Glutamatergic neuron (in vitro differentiated cells): ENCODE results near the gene ZNF580. TPM values are rescaled to one million over a fixed set of nuclear protein-coding genes. Genes with fewer than 3 reads are reported as not detected.

Source experiments
- DNase-seq: peaks from one replicate; pipeline ENCODE4 v3.0.0; 2022
- H3K27ac Mint-ChIP-seq: one replicate; pipeline ENCODE4 v1.8.0; 2020; ENCODE audit warnings: mild to moderate bottlenecking, mixed read lengths, inconsistent platforms; ENCODE audit not compliant: unreplicated experiment
- H3K27me3 Mint-ChIP-seq: one replicate; pipeline ENCODE4 v1.8.0; 2020; ENCODE audit warnings: mild to moderate bottlenecking, moderate library complexity, mixed read lengths, inconsistent platforms; ENCODE audit not compliant: unreplicated experiment
- H3K36me3 Mint-ChIP-seq: one replicate; pipeline ENCODE4 v1.8.0; 2020; ENCODE audit warnings: mild to moderate bottlenecking, mixed read lengths, inconsistent platforms; ENCODE audit not compliant: unreplicated experiment
- H3K4me1 Mint-ChIP-seq: one replicate; pipeline ENCODE4 v1.8.0; 2020; ENCODE audit warnings: mild to moderate bottlenecking, low read depth, mixed read lengths, inconsistent platforms; ENCODE audit not compliant: unreplicated experiment
- H3K4me3 Mint-ChIP-seq: one replicate; pipeline ENCODE4 v1.8.0; 2020; ENCODE audit warnings: mild to moderate bottlenecking, mixed read lengths, inconsistent platforms; ENCODE audit not compliant: unreplicated experiment
- H3K9me3 Mint-ChIP-seq: one replicate; pipeline ENCODE4 v1.8.0; 2020; ENCODE audit warnings: mild to moderate bottlenecking, moderate library complexity, mixed read lengths, inconsistent platforms; ENCODE audit not compliant: unreplicated experiment
- CTCF ChIP-seq: fragments of 200-600 bp; sonication (generic); IDR thresholded peaks from one replicate; pipeline ENCODE4 v1.5.0; 2021; ENCODE audit not compliant: partially characterized antibody, unreplicated experiment
- total RNA-seq: library from RNA; stranded (reverse); fragmentation: NEBNext Ultra II Directional; extraction: Animal tissue kit (Norgen Biotek cat#: 25700); gene quantifications from one replicate; pipeline ENCODE4 v1.2.1, GENCODE V29; 2021; ENCODE audit not compliant: unreplicated experiment

The ZNF580 gene
- total RNA-seq, 1 donor from 2014 or later = 43.6 TPM

GRCh38 chr19:55652311-55653128, 11.7 kb downstream of the ZNF580 start:
- Mint-ChIP-seq H3K27ac (no peak overlapping the region), H3K4me1 (peaks cover 13% of the 10 kb centered on the region), H3K36me3 (no peaks in the 10 kb centered on the region), H3K9me3 (peaks cover 16% of the 10 kb centered on the region), H3K4me3 (peak overlapping the region; percentile 97), H3K27me3 (peaks cover 13% of the 10 kb centered on the region)
- no peak for TF ChIP-seq CTCF
- peak; percentile 33 for DNase-seq

DNA sequence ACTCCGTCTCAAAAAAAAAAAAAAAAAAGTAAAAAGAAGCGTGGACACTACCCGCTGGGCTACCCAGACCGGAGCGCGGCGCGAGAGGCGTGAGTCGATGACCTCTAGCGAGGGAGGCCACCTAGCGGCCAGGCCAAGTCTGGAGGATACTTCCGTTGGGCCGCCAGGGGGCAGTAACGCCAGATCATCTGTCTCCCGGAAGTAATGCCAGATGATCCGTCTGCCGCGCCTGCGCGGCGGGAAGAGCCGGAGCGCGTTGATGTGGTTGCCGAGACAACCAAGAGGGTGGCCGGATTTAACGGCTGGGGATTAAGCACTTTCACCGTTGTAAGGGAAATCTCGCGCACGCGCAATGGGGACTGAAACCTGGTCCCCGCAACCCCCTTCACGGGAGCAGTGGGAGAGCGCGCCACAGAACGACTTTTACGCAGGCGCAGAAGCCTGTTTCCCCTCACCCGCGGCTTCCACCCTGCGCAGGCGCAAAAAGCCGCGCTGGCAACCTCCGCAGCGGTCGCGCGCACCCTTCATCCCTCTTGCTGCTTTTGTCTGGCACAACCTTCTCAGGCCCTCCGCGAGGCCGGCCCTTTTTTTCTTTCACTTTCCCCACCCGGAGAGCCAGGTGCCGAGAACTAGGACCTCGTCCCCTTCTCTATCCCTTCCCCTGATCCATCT, 13.0 kb downstream of the ZNF580 start:
- peaks cover 16% of the 10 kb centered on the region for H3K4me1 Mint-ChIP-seq
- peaks cover 13% of the 10 kb centered on the region for H3K27me3 Mint-ChIP-seq
- peak; percentile 99 for TF ChIP-seq CTCF
- peak overlapping the region; percentile 98 for H3K27ac Mint-ChIP-seq
- DNase-seq = peak; percentile 97
- peaks cover 16% of the 10 kb centered on the region for H3K9me3 Mint-ChIP-seq
- H3K4me3 Mint-ChIP-seq = peak overlapping the region; percentile 97
- H3K36me3 Mint-ChIP-seq = no peaks in the 10 kb centered on the region

DNA sequence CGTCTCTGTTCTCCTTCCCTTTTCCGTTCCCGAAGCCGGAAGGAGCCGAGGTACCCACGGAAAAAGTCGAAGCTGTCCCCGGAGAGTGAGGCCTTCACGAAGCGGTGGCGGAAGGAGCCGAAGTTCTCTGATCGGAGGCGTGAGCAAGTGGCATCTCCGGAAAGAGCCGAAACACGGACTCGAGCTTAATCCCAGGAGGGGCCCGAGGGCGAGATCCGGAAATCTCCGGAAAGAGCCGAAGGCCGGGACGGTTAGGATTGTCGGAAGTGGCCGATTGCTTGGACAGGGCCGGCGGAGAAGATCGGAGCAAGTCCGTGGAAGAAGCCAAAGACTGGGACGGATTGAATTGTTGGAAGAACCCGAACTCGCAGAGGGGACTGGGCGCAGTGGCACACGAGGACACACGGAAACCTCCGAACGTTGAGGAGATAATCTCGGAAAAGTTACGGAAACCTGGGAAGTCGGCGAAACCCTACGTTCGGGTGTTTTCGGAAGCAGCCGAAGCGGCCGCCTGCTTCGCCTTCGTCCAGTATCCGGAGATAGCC, 13.6 kb downstream of the ZNF580 start:
- peak; percentile 99 for DNase-seq
- Mint-ChIP-seq H3K27ac (peak overlapping the region; percentile 98), H3K9me3 (peaks cover 16% of the 10 kb centered on the region), H3K27me3 (peaks cover 13% of the 10 kb centered on the region), H3K4me1 (peaks cover 17% of the 10 kb centered on the region), H3K36me3 (no peaks in the 10 kb centered on the region), H3K4me3 (peak overlapping the region; percentile 97)
- TF ChIP-seq CTCF = no peak

GRCh38 chr19:55654868-55655647, 14.3 kb downstream of the ZNF580 start, which contains the start of gene U2AF2:
Gene U2AF2 (plus strand): TSS chr19:55655035. CDS start chr19:55655105, 70 bp downstream.
- Mint-ChIP-seq H3K4me3 (peak within 1 kb of the TSS; percentile 97), H3K9me3 (peaks cover 18% of the 10 kb centered on the region), H3K4me1 (peaks cover 20% of the 10 kb centered on the region), H3K27me3 (peaks cover 11% of the 10 kb centered on the region), H3K27ac (peak within 1 kb of the TSS; percentile 98), H3K36me3 (no peaks in the 10 kb centered on the region)
- DNase-seq = peak; percentile 98
- no peak for TF ChIP-seq CTCF
